ENCODE data around the gene ACOT8.

The ACOT8 gene

GRCh38 chr20:45848421-45848820, 8.8 kb downstream of the ACOT8 start:
- Histone ChIP-seq H3K4me3 (ENCODE audit: low read length) (no peak overlapping the region), H3K9me3 (ENCODE audit: control insufficient read depth, insufficient read depth, low read length) (no peaks in the 10 kb centered on the region), H3K9me2 (replicated peaks; ENCODE audit: control insufficient read depth, low read length) (no peaks in the 10 kb centered on the region), H3K27me3 (ENCODE audit: control insufficient read depth, low read length) (no peaks in the 10 kb centered on the region), H4K20me1 (ENCODE audit: control insufficient read depth, insufficient read depth, low read depth, low read length) (no peaks in the 10 kb centered on the region; the same call in 1 of the 2 replicates), H3K36me3 (ENCODE audit: control insufficient read depth, low read length) (peaks cover 13% of the 10 kb centered on the region), H3K4me2 (ENCODE audit: low read length) (no peak overlapping the region), H3K27ac (ENCODE audit: low read depth, low read length) (no peak overlapping the region), H3K4me1 (ENCODE audit: control insufficient read depth, low read length) (no peaks in the 10 kb centered on the region; the same call in 1 of the 2 replicates), H3K79me2 (ENCODE audit: control insufficient read depth, low read length) (no peaks in the 10 kb centered on the region), H3F3A (ENCODE audit: control insufficient read depth, insufficient read depth) (no peaks in the 10 kb centered on the region)
- TF ChIP-seq EZH2phosphoT487 (IDR thresholded peaks at IDR 0.05; ENCODE audit: borderline replicate concordance, low read length) (no peak), CTCF (IDR thresholded peaks at IDR 0.05; ENCODE audit: low read depth, low read length, poor library complexity, severe bottlenecking) (no peak)

DNA sequence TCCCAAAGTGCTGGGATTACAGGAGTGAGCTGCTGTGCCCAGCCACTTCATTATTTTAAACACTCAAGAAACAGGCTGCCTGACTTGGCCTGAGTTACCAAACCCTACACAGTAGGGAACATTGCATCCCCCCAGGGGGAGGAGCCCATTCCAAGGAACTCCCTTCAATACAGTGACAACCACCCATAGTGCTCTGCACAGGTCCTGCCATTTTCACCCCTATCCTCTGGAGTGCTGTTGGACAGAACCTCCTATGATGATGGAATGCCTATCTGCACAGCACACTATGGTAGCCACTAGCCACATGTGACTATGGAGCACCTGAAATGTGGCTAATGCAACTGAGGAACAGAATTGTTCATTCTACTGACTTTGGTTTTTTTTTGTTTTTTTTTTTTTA, 11.7 kb downstream of the ACOT8 start:
- H3K27me3 ChIP-seq (ENCODE audit: control insufficient read depth, low read length): no peaks in the 10 kb centered on the region
- no peak overlapping the region for H3K4me3 ChIP-seq (ENCODE audit: low read length)
- no peaks in the 10 kb centered on the region for H3K9me3 ChIP-seq (ENCODE audit: control insufficient read depth, insufficient read depth, low read length)
- no peak overlapping the region for H3K27ac ChIP-seq (ENCODE audit: low read depth, low read length)
- no peaks in the 10 kb centered on the region for H4K20me1 ChIP-seq (ENCODE audit: control insufficient read depth, insufficient read depth, low read depth, low read length)
- H3K79me2 ChIP-seq (ENCODE audit: control insufficient read depth, low read length): no peaks in the 10 kb centered on the region
- no peak for TF ChIP-seq EZH2phosphoT487 (IDR thresholded peaks at IDR 0.05; ENCODE audit: borderline replicate concordance, low read length)
- TF ChIP-seq CTCF (IDR thresholded peaks at IDR 0.05; ENCODE audit: low read depth, low read length, poor library complexity, severe bottlenecking): no peak
- no peak overlapping the region for H3K4me2 ChIP-seq (ENCODE audit: low read length)
- H3K4me1 ChIP-seq (ENCODE audit: control insufficient read depth, low read length): peaks cover 20% of the 10 kb centered on the region
- H3F3A ChIP-seq (ENCODE audit: control insufficient read depth, insufficient read depth): no peaks in the 10 kb centered on the region
- H3K9me2 ChIP-seq (replicated peaks; ENCODE audit: control insufficient read depth, low read length): no peaks in the 10 kb centered on the region
- peaks cover 24% of the 10 kb centered on the region for H3K36me3 ChIP-seq (ENCODE audit: control insufficient read depth, low read length)

GRCh38 chr20:45843506-45843905, 13.7 kb downstream of the ACOT8 start:
- peaks cover 20% of the 10 kb centered on the region for H3K4me1 ChIP-seq (ENCODE audit: control insufficient read depth, low read length)
- H3K27ac ChIP-seq (ENCODE audit: low read depth, low read length): no peak overlapping the region
- TF ChIP-seq EZH2phosphoT487 (IDR thresholded peaks at IDR 0.05; ENCODE audit: borderline replicate concordance, low read length): no peak
- TF ChIP-seq CTCF (IDR thresholded peaks at IDR 0.05; ENCODE audit: low read depth, low read length, poor library complexity, severe bottlenecking): no peak
- no peaks in the 10 kb centered on the region for H3K9me3 ChIP-seq (ENCODE audit: control insufficient read depth, insufficient read depth, low read length)
- no peak overlapping the region for H3K4me2 ChIP-seq (ENCODE audit: low read length)
- H3F3A ChIP-seq (ENCODE audit: control insufficient read depth, insufficient read depth): no peaks in the 10 kb centered on the region
- no peaks in the 10 kb centered on the region for H3K9me2 ChIP-seq (replicated peaks; ENCODE audit: control insufficient read depth, low read length)
- H3K27me3 ChIP-seq (ENCODE audit: control insufficient read depth, low read length): no peaks in the 10 kb centered on the region
- H3K4me3 ChIP-seq (ENCODE audit: low read length): no peak overlapping the region
- peaks cover 24% of the 10 kb centered on the region for H3K36me3 ChIP-seq (ENCODE audit: control insufficient read depth, low read length)
- no peaks in the 10 kb centered on the region for H3K79me2 ChIP-seq (ENCODE audit: control insufficient read depth, low read length)
- no peaks in the 10 kb centered on the region for H4K20me1 ChIP-seq (ENCODE audit: control insufficient read depth, insufficient read depth, low read depth, low read length)

Data from DOHH2 (cell line).